ENCODE results near the gene LBX1.

DNA sequence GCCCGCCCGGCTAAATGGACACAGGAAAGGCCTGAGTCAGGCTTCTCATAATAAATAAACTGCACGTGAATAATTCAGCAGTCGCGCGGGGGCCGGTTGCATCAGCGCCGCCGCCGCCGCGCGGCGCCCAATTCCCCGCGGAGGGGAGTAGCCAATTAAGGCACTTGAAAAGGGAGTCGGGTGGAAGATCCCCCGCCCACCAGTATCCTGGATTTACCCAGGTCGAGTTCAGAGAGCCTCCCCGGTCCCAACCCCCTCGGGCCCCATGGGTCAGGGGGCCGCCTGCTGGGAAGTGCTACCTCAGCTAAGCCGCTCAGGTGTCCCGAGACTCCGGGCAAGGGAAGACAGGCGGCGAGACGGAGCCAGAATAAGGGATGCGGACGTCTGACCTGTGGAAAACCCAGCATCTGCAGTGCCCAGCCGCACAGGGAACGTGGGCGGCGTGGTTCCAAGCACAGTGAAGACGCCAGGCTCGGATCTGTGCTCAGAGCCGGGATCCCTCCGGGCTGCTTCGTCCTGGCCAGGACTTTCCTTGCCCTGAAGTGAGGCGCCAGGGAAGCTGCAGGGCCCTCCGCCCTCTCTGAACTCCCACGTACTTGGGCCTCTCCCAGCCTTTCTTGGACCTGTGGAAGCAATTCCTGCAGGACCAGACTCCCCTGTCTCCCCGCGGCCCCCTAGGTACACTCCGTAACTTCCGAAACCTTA lies 7.3 kb upstream of the LBX1 start:
- TF ChIP-seq POLR2A (IDR thresholded peaks at IDR 0.05) (no peak), EP300 (IDR thresholded peaks at IDR 0.05) (no peak), POLR2AphosphoS5 (IDR thresholded peaks at IDR 0.05) (no peak)
- TF ChIP-seq, protein P1, sequence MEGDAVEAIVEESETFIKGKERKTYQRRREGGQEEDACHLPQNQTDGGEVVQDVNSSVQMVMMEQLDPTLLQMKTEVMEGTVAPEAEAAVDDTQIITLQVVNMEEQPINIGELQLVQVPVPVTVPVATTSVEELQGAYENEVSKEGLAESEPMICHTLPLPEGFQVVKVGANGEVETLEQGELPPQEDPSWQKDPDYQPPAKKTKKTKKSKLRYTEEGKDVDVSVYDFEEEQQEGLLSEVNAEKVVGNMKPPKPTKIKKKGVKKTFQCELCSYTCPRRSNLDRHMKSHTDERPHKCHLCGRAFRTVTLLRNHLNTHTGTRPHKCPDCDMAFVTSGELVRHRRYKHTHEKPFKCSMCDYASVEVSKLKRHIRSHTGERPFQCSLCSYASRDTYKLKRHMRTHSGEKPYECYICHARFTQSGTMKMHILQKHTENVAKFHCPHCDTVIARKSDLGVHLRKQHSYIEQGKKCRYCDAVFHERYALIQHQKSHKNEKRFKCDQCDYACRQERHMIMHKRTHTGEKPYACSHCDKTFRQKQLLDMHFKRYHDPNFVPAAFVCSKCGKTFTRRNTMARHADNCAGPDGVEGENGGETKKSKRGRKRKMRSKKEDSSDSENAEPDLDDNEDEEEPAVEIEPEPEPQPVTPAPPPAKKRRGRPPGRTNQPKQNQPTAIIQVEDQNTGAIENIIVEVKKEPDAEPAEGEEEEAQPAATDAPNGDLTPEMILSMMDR (IDR thresholded peaks at IDR 0.05): no peak
